RWPE1 (cell line): ENCODE measurements around the gene FAM171A1.
A peak's percentile ranks its signal among the peaks of the same experiment; 100 is the strongest.

Experiments
- CTCF ChIA-PET: fragments of 350-600 bp; sonication (Branson Sonifier 250); formaldehyde crosslinking; extraction: SDS; loops from one replicate; lab custom pipeline; 2021; lab: Yijun Ruan, JAX
- POLR2A ChIA-PET: fragments of 400-600 bp; formaldehyde crosslinking; extraction: SDS; loops from one replicate; lab custom pipeline; 2020; ENCODE audit warnings: antibody characterized with exemption; ENCODE audit not compliant: low non-redundant PET; lab: Yijun Ruan, JAX
- DNase-seq: peaks from one replicate; pipeline ENCODE4 v3.0.0; 2012; ENCODE audit warnings: low spot score
- H3K27ac ChIP-seq: fragments of 450-650 bp; 2 replicates; pipeline ENCODE4 v1.5.1; 2017
- CTCF ChIP-seq: fragments of 450-650 bp; conservative IDR thresholded peaks from 2 replicates; pipeline ENCODE4 v1.5.1; 2017; ENCODE audit warnings: low read depth, mild to moderate bottlenecking

Gene FAM171A1

GRCh38 chr10:15175587-15175986, 195.5 kb downstream of the FAM171A1 start:
- TF ChIP-seq CTCF = no peak
- CTCF ChIA-PET = no interaction called here
- POLR2A ChIA-PET = no interaction called here
- no peak overlapping the region for H3K27ac ChIP-seq
- DNase-seq = no peak

DNA sequence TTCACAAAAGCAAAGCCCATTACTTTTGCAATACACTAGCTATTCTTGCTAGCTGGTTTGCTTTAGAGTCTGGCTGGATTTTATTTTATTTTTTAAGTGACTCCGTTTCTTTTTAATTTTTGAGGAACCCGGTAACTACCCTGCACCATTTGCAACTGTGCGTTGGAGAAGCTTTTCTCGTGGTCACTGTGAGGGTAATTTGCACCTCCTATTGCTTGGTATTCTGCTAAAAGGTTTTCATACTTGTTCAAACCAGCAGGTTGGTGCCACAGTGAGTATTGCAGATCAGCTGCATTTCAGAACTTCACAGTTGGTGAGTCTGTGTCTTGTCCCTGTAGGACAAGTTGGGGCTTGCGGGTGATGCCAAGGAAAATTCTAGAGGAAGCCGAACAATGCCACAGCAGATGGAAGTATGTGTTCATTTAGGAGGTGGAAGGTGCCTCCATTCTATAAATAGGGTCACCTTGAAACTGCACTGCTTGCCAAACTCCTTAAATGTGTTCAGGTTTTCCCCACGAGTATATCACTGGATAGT, 198.7 kb downstream of the FAM171A1 start:
- ChIA-PET POLR2A (no interaction called here), CTCF (interaction anchor here (0.6 kb wide), 1 partner anchor 12 kb away, joined by 3 read pairs; no protein-coding TSS in a partner anchor)
- no peak for TF ChIP-seq CTCF
- peak; percentile 59 for DNase-seq
- H3K27ac ChIP-seq = no peak overlapping the region

DNA sequence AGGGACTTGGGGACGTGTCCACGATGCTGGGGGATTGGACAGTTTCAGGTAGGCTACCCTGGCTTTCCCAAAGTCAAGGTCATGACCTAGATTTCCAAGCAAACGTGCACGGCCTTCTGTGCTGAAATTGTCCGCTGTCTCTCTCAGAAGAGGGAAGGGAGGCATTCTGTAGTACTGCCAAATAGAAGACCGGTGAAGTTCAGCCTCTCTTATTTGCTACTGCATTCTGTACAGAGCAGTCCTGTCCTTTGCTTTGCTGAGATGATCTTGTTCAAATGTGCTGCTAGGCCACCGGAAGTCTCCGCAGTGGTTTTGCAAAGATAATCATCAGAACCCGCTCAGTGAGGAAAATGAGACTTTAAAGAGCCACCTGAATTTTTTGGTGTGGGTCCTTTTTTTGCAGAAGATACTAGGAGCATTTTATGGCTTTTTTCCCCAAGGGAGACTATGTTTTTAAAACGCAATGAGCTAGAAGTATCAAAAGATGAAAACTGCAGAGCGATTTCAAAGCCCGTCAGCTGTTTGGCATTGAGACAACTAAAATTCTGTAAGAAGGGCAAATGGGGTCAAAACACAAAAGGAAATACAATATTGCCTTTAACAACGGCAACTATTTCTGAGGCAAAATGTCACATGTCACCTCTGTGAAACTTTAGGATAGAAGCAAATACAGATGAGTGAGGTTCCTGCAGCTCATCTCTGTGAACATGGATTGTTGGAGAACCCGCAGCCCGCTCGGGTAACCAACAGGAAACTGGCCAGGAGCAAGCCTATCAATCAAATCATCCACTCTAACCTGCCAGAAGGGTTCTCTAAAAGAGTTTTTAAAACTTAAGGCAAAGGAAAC, 201.3 kb downstream of the FAM171A1 start:
- peak overlapping the region; percentile 63 for H3K27ac ChIP-seq
- ChIA-PET POLR2A (no interaction called here), CTCF (no interaction called here)
- DNase-seq = no peak
- no peak for TF ChIP-seq CTCF

DNA sequence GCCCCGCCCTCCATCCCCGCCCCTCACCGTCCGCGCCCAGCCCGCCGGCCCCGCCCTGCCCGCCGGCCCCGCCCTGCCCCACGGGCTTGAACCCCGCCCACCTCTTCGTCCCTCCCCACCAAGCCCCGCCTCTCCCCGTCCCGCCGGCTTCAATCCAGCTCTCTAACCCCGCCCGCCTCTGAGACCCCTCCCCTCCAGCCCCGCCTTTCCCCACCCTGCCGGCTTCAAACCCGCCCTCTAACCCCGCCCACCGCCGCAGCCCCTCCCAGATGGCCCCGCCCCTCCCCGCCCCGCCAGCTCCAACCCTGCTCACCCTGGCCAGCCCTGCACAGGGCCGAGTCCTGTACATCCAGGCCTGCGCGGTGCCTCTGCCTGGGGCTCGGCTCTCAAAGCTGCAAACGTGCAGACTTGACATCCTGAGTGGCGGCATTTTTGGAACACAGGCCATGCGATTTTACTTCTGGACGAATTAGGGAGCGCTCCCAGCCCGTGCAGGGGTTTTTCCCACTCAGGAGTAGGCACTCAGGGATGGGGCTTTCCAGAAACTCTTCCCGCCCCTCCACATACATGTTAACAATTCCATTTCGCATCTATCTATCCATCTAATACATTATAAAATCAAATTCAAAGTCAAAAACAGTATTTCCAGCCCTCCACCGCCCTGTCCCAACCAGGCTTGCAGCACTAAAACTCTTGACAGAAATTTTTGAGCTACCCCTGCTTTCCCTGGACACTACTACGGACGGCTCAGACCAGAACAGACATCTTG, 202.1 kb downstream of the FAM171A1 start:
- DNase-seq = peak; percentile 98
- TF ChIP-seq CTCF = no peak
- ChIA-PET CTCF (no interaction called here), POLR2A (no interaction called here)
- H3K27ac ChIP-seq = peak overlapping the region; percentile 83

- CTCF ChIA-PET = interaction anchor here (0.5 kb wide), 1 partner anchor 11 kb away, joined by 3 read pairs; no protein-coding TSS in a partner anchor
- peak within 1 kb of the TSS; percentile 83 for H3K27ac ChIP-seq
- 0 out of 2 replicates have a peak, but pooled peaks have one; percentile 7 for TF ChIP-seq CTCF
- DNase-seq = no peak
- POLR2A ChIA-PET = no interaction called here
Observed at GRCh38 chr10:15168291-15168785, 202.8 kb downstream of the FAM171A1 start, which contains the start of gene NMT2. Gene NMT2, minus strand, starts transcription at chr10:15168693. Its CDS starts 81 bp downstream, at chr10:15168612.
